Muscle layer of colon (tissue), 2 donors: Measurements from ENCODE around the gene LNP1.
"Not testable (repeated sequence)": the region's sequence is repeated elsewhere in the genome, so short reads cannot be mapped to it uniquely, and the experiment has no call there.

Experiments
- H3K27ac ChIP-seq: one replicate; pipeline ENCODE4 v1.7.0; 2013; ENCODE audit warnings: low read depth, mild to moderate bottlenecking, low read length, moderate library complexity
- H3K27me3 ChIP-seq, 2 donors: one replicate each; pipeline ENCODE4 v1.7.0; 2013; ENCODE audit warnings: low read length in 2 of 2, mild to moderate bottlenecking in 2 of 2; ENCODE audit not compliant: insufficient read depth in 2 of 2, control insufficient read depth in 1 of 2
- H3K36me3 ChIP-seq: one replicate; pipeline ENCODE4 v1.7.0; 2013; ENCODE audit warnings: mild to moderate bottlenecking, low read length; ENCODE audit not compliant: insufficient read depth
- H3K4me1 ChIP-seq: one replicate; pipeline ENCODE4 v1.7.0; 2013; ENCODE audit warnings: mild to moderate bottlenecking, low read length; ENCODE audit not compliant: insufficient read depth
- H3K4me3 ChIP-seq, 2 donors: one replicate each; pipeline ENCODE4 v1.7.0; 2013; ENCODE audit warnings: low read length in 2 of 2, low read depth in 1 of 2, mild to moderate bottlenecking in 1 of 2, moderate library complexity in 1 of 2
- H3K9ac ChIP-seq: one replicate; pipeline ENCODE4 v1.7.0; 2013; ENCODE audit warnings: low read length
- H3K9me3 ChIP-seq: one replicate; pipeline ENCODE4 v1.7.0; 2013; ENCODE audit warnings: mild to moderate bottlenecking, low read length
- donor health status: abdominal sarcoma.
- donor health status: Adenocarcinoma of cecum.

LNP1 gene

GRCh38 chr3:100438623-100438974, 37.3 kb downstream of the LNP1 start:
- H3K27me3 ChIP-seq, result no peaks in the 10 kb centered on the region
- no peak overlapping the region for H3K4me3 ChIP-seq
- H3K9ac ChIP-seq, result no peak overlapping the region
- H3K4me1 ChIP-seq, result no peaks in the 10 kb centered on the region
- no peaks in the 10 kb centered on the region for H3K9me3 ChIP-seq
- no peak overlapping the region for H3K27ac ChIP-seq
- H3K36me3 ChIP-seq, result no peaks in the 10 kb centered on the region

GRCh38 chr3:100440895-100441294, 39.6 kb downstream of the LNP1 start:
- Histone ChIP-seq H3K4me3 (no peak overlapping the region), H3K27ac (no peak overlapping the region), H3K27me3 (no peaks in the 10 kb centered on the region), H3K36me3 (no peaks in the 10 kb centered on the region), H3K9ac (no peak overlapping the region), H3K9me3 (no peaks in the 10 kb centered on the region), H3K4me1 (no peaks in the 10 kb centered on the region)

- H3K4me3 ChIP-seq, result no peak overlapping the region
- H3K36me3 ChIP-seq, result no peaks in the 10 kb centered on the region
- no peaks in the 10 kb centered on the region for H3K9me3 ChIP-seq
- no peak overlapping the region for H3K9ac ChIP-seq
- H3K27ac ChIP-seq, result no peak overlapping the region
- H3K27me3 ChIP-seq, result no peaks in the 10 kb centered on the region
- H3K4me1 ChIP-seq, result no peaks in the 10 kb centered on the region
These were observed 42.4 kb downstream of the LNP1 start for GRCh38 chr3:100443690-100444089.

GRCh38 chr3:100447067-100447466, 45.7 kb downstream of the LNP1 start:
- not testable (repeated sequence) for H3K4me1 ChIP-seq, H3K36me3 ChIP-seq, H3K4me3 ChIP-seq, H3K9ac ChIP-seq, H3K9me3 ChIP-seq, H3K27ac ChIP-seq, H3K27me3 ChIP-seq

- no peaks in the 10 kb centered on the region for H3K9me3 ChIP-seq
- no peak overlapping the region for H3K27ac ChIP-seq
- H3K36me3 ChIP-seq, result no peaks in the 10 kb centered on the region
- no peaks in the 10 kb centered on the region for H3K4me1 ChIP-seq
- H3K4me3 ChIP-seq, result no peak overlapping the region
- H3K27me3 ChIP-seq, result no peaks in the 10 kb centered on the region
- no peak overlapping the region for H3K9ac ChIP-seq
These were observed 46.7 kb downstream of the LNP1 start for GRCh38 chr3:100448079-100448478.

GRCh38 chr3:100449214-100449613, 47.9 kb downstream of the LNP1 start:
- Histone ChIP-seq H3K4me1 (no peaks in the 10 kb centered on the region), H3K9me3 (no peaks in the 10 kb centered on the region), H3K4me3 (no peak overlapping the region), H3K9ac (no peak overlapping the region), H3K27ac (no peak overlapping the region), H3K27me3 (no peaks in the 10 kb centered on the region), H3K36me3 (no peaks in the 10 kb centered on the region)

- H3K9ac ChIP-seq, result no peak overlapping the region
- no peak overlapping the region for H3K27ac ChIP-seq
- H3K9me3 ChIP-seq, result no peaks in the 10 kb centered on the region
- no peak overlapping the region for H3K4me3 ChIP-seq
- no peaks in the 10 kb centered on the region for H3K4me1 ChIP-seq
- H3K36me3 ChIP-seq, result no peaks in the 10 kb centered on the region
- H3K27me3 ChIP-seq, result no peaks in the 10 kb centered on the region
These were observed 53.3 kb downstream of the LNP1 start for GRCh38 chr3:100454677-100455076.

GRCh38 chr3:100455841-100456550, 54.7 kb downstream of the LNP1 start:
- Histone ChIP-seq H3K9ac (no peak overlapping the region), H3K4me3 (no peak overlapping the region), H3K9me3 (no peaks in the 10 kb centered on the region), H3K27me3 (no peaks in the 10 kb centered on the region), H3K27ac (no peak overlapping the region), H3K36me3 (no peaks in the 10 kb centered on the region), H3K4me1 (no peaks in the 10 kb centered on the region)

- Histone ChIP-seq H3K36me3 (no peaks in the 10 kb centered on the region), H3K4me1 (no peaks in the 10 kb centered on the region), H3K9ac (no peak overlapping the region), H3K4me3 (no peak overlapping the region), H3K27me3 (no peaks in the 10 kb centered on the region), H3K27ac (no peak overlapping the region), H3K9me3 (no peaks in the 10 kb centered on the region)
These were observed 55.4 kb downstream of the LNP1 start for GRCh38 chr3:100456745-100457144.

GRCh38 chr3:100457811-100458210, 56.5 kb downstream of the LNP1 start:
- Histone ChIP-seq H3K27ac (no peak overlapping the region), H3K27me3 (no peaks in the 10 kb centered on the region), H3K9ac (no peak overlapping the region), H3K9me3 (no peaks in the 10 kb centered on the region), H3K4me3 (no peak overlapping the region), H3K4me1 (no peaks in the 10 kb centered on the region), H3K36me3 (no peaks in the 10 kb centered on the region)

GRCh38 chr3:100458814-100459213, 57.5 kb downstream of the LNP1 start:
- H3K9ac ChIP-seq, result no peak overlapping the region
- no peak overlapping the region for H3K27ac ChIP-seq
- H3K9me3 ChIP-seq, result no peaks in the 10 kb centered on the region
- no peaks in the 10 kb centered on the region for H3K27me3 ChIP-seq
- no peak overlapping the region for H3K4me3 ChIP-seq
- H3K36me3 ChIP-seq, result no peaks in the 10 kb centered on the region
- no peaks in the 10 kb centered on the region for H3K4me1 ChIP-seq

GRCh38 chr3:100463002-100463401, 61.7 kb downstream of the LNP1 start:
- Histone ChIP-seq H3K9ac (no peak overlapping the region), H3K9me3 (no peaks in the 10 kb centered on the region), H3K27ac (no peak overlapping the region), H3K4me1 (no peaks in the 10 kb centered on the region), H3K4me3 (no peak overlapping the region), H3K36me3 (no peaks in the 10 kb centered on the region), H3K27me3 (no peaks in the 10 kb centered on the region)
